HG03139 (cell line): ENCODE data around the gene SUSD4.
"Not testable (repeated sequence)": the region's sequence is repeated elsewhere in the genome, so short reads cannot be mapped to it uniquely, and the experiment has no call there.

ENCODE experiments used
- ATAC-seq: cut with Tn5 transposase; IDR thresholded peaks from one replicate; pipeline ENCODE4 v1.9.1; 2021; ENCODE audit not compliant: unreplicated experiment

SUSD4 gene

GRCh38 chr1:223257856-223258550, 106.0 kb downstream of the SUSD4 start:
- ATAC-seq: no peak

GRCh38 chr1:223256034-223256433, 107.9 kb downstream of the SUSD4 start:
- ATAC-seq: no peak

- ATAC-seq: no peak
Measured at GRCh38 chr1:223253916-223254315, 110.1 kb downstream of the SUSD4 start.

- ATAC-seq: not testable (repeated sequence)
Measured at GRCh38 chr1:223251387-223251786, 112.6 kb downstream of the SUSD4 start.

- ATAC-seq: no peak
Measured at GRCh38 chr1:223250632-223251015, 113.4 kb downstream of the SUSD4 start.

GRCh38 chr1:223249854-223250631, 113.9 kb downstream of the SUSD4 start:
- ATAC-seq: no peak

- no peak for ATAC-seq
Measured at GRCh38 chr1:223248770-223249140, 115.2 kb downstream of the SUSD4 start.

- ATAC-seq: no peak
Measured at GRCh38 chr1:223248001-223248769, 115.8 kb downstream of the SUSD4 start.

GRCh38 chr1:223246476-223247112, 117.4 kb downstream of the SUSD4 start:
- no peak for ATAC-seq

GRCh38 chr1:223245983-223246382, 118.0 kb downstream of the SUSD4 start:
- ATAC-seq: no peak

- ATAC-seq: no peak
Measured at GRCh38 chr1:223245411-223245810, 118.6 kb downstream of the SUSD4 start.

- ATAC-seq: no peak
Measured at GRCh38 chr1:223244366-223245103, 119.4 kb downstream of the SUSD4 start.

- ATAC-seq: no peak
Measured at GRCh38 chr1:223243441-223244050, 120.4 kb downstream of the SUSD4 start.

- no peak for ATAC-seq
Measured at GRCh38 chr1:223242971-223243370, 121.0 kb downstream of the SUSD4 start.

- ATAC-seq: no peak
Measured at GRCh38 chr1:223242382-223242955, 121.5 kb downstream of the SUSD4 start.

- ATAC-seq: no peak
Measured at GRCh38 chr1:223240122-223240521, 123.9 kb downstream of the SUSD4 start.

- ATAC-seq: no peak
Measured at GRCh38 chr1:223235091-223235490, 128.9 kb downstream of the SUSD4 start.

- ATAC-seq: no peak
Measured at GRCh38 chr1:223234534-223234933, 129.4 kb downstream of the SUSD4 start.

- ATAC-seq: no peak
Measured at GRCh38 chr1:223234170-223234514, 129.8 kb downstream of the SUSD4 start.
